GM18868 (cell line): ENCODE results near the gene IFT27.
"Not testable (repeated sequence)": the region's sequence is repeated elsewhere in the genome, so short reads cannot be mapped to it uniquely, and the experiment has no call there.

Experiments
- ATAC-seq: cut with Tn5 transposase; IDR thresholded peaks from one replicate; pipeline ENCODE4 v1.9.1; 2021; ENCODE audit warnings: mild to moderate bottlenecking, moderate library complexity; ENCODE audit not compliant: unreplicated experiment

Gene IFT27

GRCh38 chr22:36745301-36745995 is 30.5 kb downstream of the IFT27 start:
- ATAC-seq, result no peak

- no peak for ATAC-seq
Observed at GRCh38 chr22:36744791-36745190, 31.1 kb downstream of the IFT27 start.

GRCh38 chr22:36744413-36744765 is 31.5 kb downstream of the IFT27 start:
- ATAC-seq, result no peak

- ATAC-seq, result no peak
Observed at GRCh38 chr22:36743591-36744412, 32.1 kb downstream of the IFT27 start.

- ATAC-seq, result no peak
Observed at GRCh38 chr22:36743011-36743410, 32.9 kb downstream of the IFT27 start.

- no peak for ATAC-seq
Observed at GRCh38 chr22:36741968-36742367, 34.0 kb downstream of the IFT27 start.

GRCh38 chr22:36741204-36741793 is 34.6 kb downstream of the IFT27 start:
- ATAC-seq, result no peak

- no peak for ATAC-seq
Observed at GRCh38 chr22:36740716-36741115, 35.2 kb downstream of the IFT27 start.

- ATAC-seq, result no peak
Observed at GRCh38 chr22:36739185-36739584, 36.7 kb downstream of the IFT27 start.

GRCh38 chr22:36738416-36739020 is 37.4 kb downstream of the IFT27 start:
- no peak for ATAC-seq

- ATAC-seq, result no peak
Observed at GRCh38 chr22:36737776-36738175, 38.1 kb downstream of the IFT27 start.

- no peak for ATAC-seq
Observed at GRCh38 chr22:36736701-36737320, 39.1 kb downstream of the IFT27 start.

- no peak for ATAC-seq
Observed at GRCh38 chr22:36734171-36735058, 41.5 kb downstream of the IFT27 start.

- ATAC-seq, result no peak
Observed at GRCh38 chr22:36733271-36733670, 42.6 kb downstream of the IFT27 start.

- ATAC-seq, result no peak
Observed at GRCh38 chr22:36732609-36733008, 43.3 kb downstream of the IFT27 start.

GRCh38 chr22:36731916-36732315 is 44.0 kb downstream of the IFT27 start:
- no peak for ATAC-seq

- not testable (repeated sequence) for ATAC-seq
Observed at GRCh38 chr22:36731321-36731720, 44.6 kb downstream of the IFT27 start.

- ATAC-seq, result no peak
Observed at GRCh38 chr22:36730176-36730858, 45.6 kb downstream of the IFT27 start.

GRCh38 chr22:36729321-36729720 is 46.6 kb downstream of the IFT27 start:
- no peak for ATAC-seq

GRCh38 chr22:36728505-36728904 is 47.4 kb downstream of the IFT27 start:
- no peak for ATAC-seq
